ENCODE measurements around the gene GDAP1L1. TPM values are rescaled to one million over a fixed set of nuclear protein-coding genes. Genes with fewer than 3 reads are reported as not detected.

Gene GDAP1L1
- total RNA-seq, 2 donors from 2014 or later: 1.2 TPM; not detected in 1

- DNase-seq (ENCODE audit: low spot score): peak; percentile 71
- Histone ChIP-seq H3K27ac (no peak overlapping the region), H3K27me3 (no peaks in the 10 kb centered on the region), H3K4me1 (peaks cover 0 to 35% of the 10 kb centered on the region in 2 donors), H3K36me3 (no peaks in the 10 kb centered on the region), H3K4me3 (no peak overlapping the region), H3K9me3 (no peaks in the 10 kb centered on the region)
- TF ChIP-seq CTCF (IDR thresholded peaks at IDR 0.05): peak; percentile 65 to 85
These were observed 32.0 kb upstream of the GDAP1L1 start for GRCh38 chr20:44215125-44215524.

- H3K9me3 ChIP-seq: no peaks in the 10 kb centered on the region
- H3K36me3 ChIP-seq: no peaks in the 10 kb centered on the region
- peak overlapping the region in 1 of 2 donors; percentile 4 for H3K4me3 ChIP-seq
- H3K27ac ChIP-seq: peak overlapping the region; percentile 14 to 79
- peak; percentile 75 to 93 for TF ChIP-seq CTCF (IDR thresholded peaks at IDR 0.05)
- peak; percentile 64 for DNase-seq (ENCODE audit: low spot score)
- no peaks in the 10 kb centered on the region for H3K27me3 ChIP-seq
- H3K4me1 ChIP-seq: peaks cover 0 to 27% of the 10 kb centered on the region in 2 donors
These were observed 29.6 kb upstream of the GDAP1L1 start for GRCh38 chr20:44217342-44218092.

GRCh38 chr20:44218446-44218845, 28.7 kb upstream of the GDAP1L1 start:
- Histone ChIP-seq H3K27ac (peak overlapping the region; percentile 66 to 79), H3K4me1 (peaks cover 0 to 31% of the 10 kb centered on the region in 2 donors), H3K27me3 (no peaks in the 10 kb centered on the region), H3K9me3 (no peaks in the 10 kb centered on the region), H3K4me3 (no peak overlapping the region), H3K36me3 (no peaks in the 10 kb centered on the region)
- DNase-seq (ENCODE audit: low spot score): no peak
- no peak for TF ChIP-seq CTCF (IDR thresholded peaks at IDR 0.05)

GRCh38 chr20:44219170-44219730, 27.9 kb upstream of the GDAP1L1 start:
- Histone ChIP-seq H3K36me3 (no peaks in the 10 kb centered on the region), H3K4me3 (no peak overlapping the region), H3K27me3 (no peaks in the 10 kb centered on the region), H3K4me1 (peaks cover 0 to 31% of the 10 kb centered on the region in 2 donors), H3K9me3 (no peaks in the 10 kb centered on the region), H3K27ac (peak overlapping the region; percentile 66 to 79)
- DNase-seq (ENCODE audit: low spot score): peak; percentile 5
- no peak for TF ChIP-seq CTCF (IDR thresholded peaks at IDR 0.05)

GRCh38 chr20:44219791-44220190, 27.3 kb upstream of the GDAP1L1 start:
- peak overlapping the region; percentile 66 to 79 for H3K27ac ChIP-seq
- no peaks in the 10 kb centered on the region for H3K27me3 ChIP-seq
- no peak for TF ChIP-seq CTCF (IDR thresholded peaks at IDR 0.05)
- peaks cover 0 to 30% of the 10 kb centered on the region in 2 donors for H3K4me1 ChIP-seq
- no peaks in the 10 kb centered on the region for H3K9me3 ChIP-seq
- DNase-seq (ENCODE audit: low spot score): peak; percentile 18
- H3K36me3 ChIP-seq: no peaks in the 10 kb centered on the region
- no peak overlapping the region for H3K4me3 ChIP-seq

Data from right atrium auricular region (tissue), 2 donors.